Tibial nerve (tissue), 4 donors: Measurements from ENCODE around the gene FAM234A. TPM values are rescaled to one million over a fixed set of nuclear protein-coding genes. Genes with fewer than 3 reads are reported as not detected.

Source experiments
- DNase-seq, 2 donors: peaks; one replicate each; pipeline ENCODE4 v3.0.0-alpha.2; 2019; ENCODE audit warnings: low spot score in 2 of 2
- H3K27ac ChIP-seq, 4 donors: fragments of 200-600 bp; sonication (generic) in 3 of 4; one replicate each; pipeline ENCODE4 v1.5.1; 2017 to 2019; ENCODE audit warnings: mild to moderate bottlenecking in 1 of 4
- H3K27me3 ChIP-seq, 2 donors: fragments of 200-600 bp; sonication (generic) in 1 of 2; one replicate each; pipeline versions ENCODE4 v1.5.1 to v1.6.0; 2017 to 2019
- H3K36me3 ChIP-seq, 3 donors: fragments of 200-600 bp; sonication (generic); one replicate each; pipeline ENCODE4 v1.5.1; 2018 to 2019
- H3K4me1 ChIP-seq, 4 donors: fragments of 200-600 bp; sonication (generic) in 3 of 4; one replicate each; pipeline ENCODE4 v1.5.1; 2017 to 2019
- H3K4me3 ChIP-seq, 4 donors: fragments of 200-600 bp; sonication (generic) in 3 of 4; one replicate each; pipeline ENCODE4 v1.5.1; 2017 to 2019; ENCODE audit warnings: mild to moderate bottlenecking in 1 of 4, moderate library complexity in 1 of 4
- H3K9me3 ChIP-seq, 4 donors: fragments of 200-600 bp; sonication (generic) in 3 of 4; one replicate each; pipeline ENCODE4 v1.5.1; 2017 to 2019
- EP300 ChIP-seq, 2 donors: sonication (generic); formaldehyde crosslinking; IDR thresholded peaks; one replicate each; pipeline ENCODE4 v1.6.1; 2017; ENCODE audit warnings: antibody characterized with exemption in 2 of 2, mild to moderate bottlenecking in 1 of 2
- POLR2A ChIP-seq, 2 donors: fragments of 450-650 bp; IDR thresholded peaks; one replicate each; pipeline ENCODE4 v1.6.1; 2017; ENCODE audit warnings: antibody characterized with exemption in 2 of 2, mild to moderate bottlenecking in 2 of 2, moderate library complexity in 2 of 2
- WGBS, 2 donors: methylation state at CpG; one replicate each; pipeline ENCODE4 v1.1.5; 2018; 5-methylcytosine and 5-hydroxymethylcytosine counted together
- total RNA-seq, 4 donors: library from RNA; depleted of rRNA; stranded (reverse); fragments of >200 nt; gene quantifications; one replicate each; pipeline ENCODE4 v1.1.0, GENCODE V29; 2016
- TF ChIP-seq, protein P1 (sequence below), 5 experiments: fragments of 200-600 bp in 3 of 5; fragments of 450-650 bp in 2 of 5; sonication (generic) in 3 of 5; IDR thresholded peaks; one replicate each; pipeline ENCODE4 v1.5.1; 2016 to 2019; ENCODE audit warnings: antibody characterized with exemption in 5 of 5, mild to moderate bottlenecking in 3 of 5, moderate library complexity in 2 of 5

FAM234A gene
- total RNA-seq, 4 donors from 2014 or later: 73.5 to 192 (median 99.0) TPM

DNA sequence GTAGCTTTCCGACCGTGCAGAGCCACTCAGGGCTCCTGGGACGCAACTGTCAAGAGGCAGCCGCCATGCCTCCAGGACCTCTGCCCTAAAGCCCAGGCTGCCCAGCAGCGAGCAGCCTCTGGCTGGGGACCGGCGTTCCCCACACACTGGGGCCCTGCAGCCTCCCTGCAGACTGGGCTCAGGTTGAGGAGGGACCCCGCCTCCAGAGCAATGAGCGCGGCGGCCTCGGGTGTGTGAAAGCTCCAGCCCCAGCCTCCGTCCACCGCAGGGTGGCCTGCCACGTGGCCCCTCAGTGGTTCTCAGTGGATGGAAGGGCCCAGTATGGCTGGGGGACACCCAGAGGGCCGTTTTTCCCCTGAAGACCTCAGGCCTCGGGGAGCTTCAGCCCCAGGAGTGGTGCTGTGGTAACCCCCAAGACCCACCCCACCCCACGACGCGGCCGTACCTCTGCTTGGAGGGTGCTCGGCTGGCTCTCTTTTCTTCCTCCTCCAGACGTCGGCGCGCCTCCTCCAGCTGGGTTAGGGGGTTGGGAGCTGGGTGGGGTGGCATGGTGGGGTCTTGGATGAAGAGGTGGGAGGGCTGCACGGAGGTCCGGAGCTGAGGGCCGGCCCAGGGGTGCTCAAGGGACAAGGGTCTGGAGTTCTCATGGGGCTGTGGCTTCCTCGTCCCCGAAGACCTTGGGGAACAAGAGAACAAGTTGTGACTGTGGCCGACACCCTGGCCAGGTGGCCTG is 58.6 kb downstream of the FAM234A start:
- Histone ChIP-seq H3K27ac (no peak overlapping the region), H3K4me1 (no peaks in the 10 kb centered on the region), H3K4me3 (no peak overlapping the region), H3K9me3 (no peaks in the 10 kb centered on the region), H3K36me3 (peaks cover 2 to 92% (median 25%) of the 10 kb centered on the region in 3 donors), H3K27me3 (no peaks in the 10 kb centered on the region)
- no peak for TF ChIP-seq EP300 (IDR thresholded peaks at IDR 0.05)
- no peak for TF ChIP-seq POLR2A (IDR thresholded peaks at IDR 0.05)
- TF ChIP-seq, protein P1, sequence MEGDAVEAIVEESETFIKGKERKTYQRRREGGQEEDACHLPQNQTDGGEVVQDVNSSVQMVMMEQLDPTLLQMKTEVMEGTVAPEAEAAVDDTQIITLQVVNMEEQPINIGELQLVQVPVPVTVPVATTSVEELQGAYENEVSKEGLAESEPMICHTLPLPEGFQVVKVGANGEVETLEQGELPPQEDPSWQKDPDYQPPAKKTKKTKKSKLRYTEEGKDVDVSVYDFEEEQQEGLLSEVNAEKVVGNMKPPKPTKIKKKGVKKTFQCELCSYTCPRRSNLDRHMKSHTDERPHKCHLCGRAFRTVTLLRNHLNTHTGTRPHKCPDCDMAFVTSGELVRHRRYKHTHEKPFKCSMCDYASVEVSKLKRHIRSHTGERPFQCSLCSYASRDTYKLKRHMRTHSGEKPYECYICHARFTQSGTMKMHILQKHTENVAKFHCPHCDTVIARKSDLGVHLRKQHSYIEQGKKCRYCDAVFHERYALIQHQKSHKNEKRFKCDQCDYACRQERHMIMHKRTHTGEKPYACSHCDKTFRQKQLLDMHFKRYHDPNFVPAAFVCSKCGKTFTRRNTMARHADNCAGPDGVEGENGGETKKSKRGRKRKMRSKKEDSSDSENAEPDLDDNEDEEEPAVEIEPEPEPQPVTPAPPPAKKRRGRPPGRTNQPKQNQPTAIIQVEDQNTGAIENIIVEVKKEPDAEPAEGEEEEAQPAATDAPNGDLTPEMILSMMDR (IDR thresholded peaks at IDR 0.05): no peak
- DNase-seq: no peak
- WGBS, 2 donors: 89 to 92% methylated on average over 28 to 29 of the region's 32 CpGs

DNA sequence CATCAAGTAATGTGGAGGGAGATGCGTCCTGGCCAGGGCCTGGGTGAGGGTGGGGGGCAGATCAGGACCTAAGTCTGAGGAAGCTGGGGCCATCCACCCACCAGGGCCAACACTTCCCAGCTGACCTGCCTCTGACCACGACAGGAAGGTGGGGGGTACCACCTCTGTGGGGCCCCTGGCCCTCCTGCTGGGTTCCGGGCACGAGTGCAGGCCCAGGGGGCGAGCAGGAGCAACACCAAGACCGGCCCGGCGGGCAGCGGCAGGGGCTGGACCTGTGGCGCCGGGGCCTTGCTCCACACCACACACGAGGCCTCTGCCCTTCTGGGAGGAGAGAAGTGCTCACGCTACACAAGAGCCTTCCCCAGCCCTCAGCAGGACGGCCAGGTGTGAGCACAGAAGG is 61.7 kb downstream of the FAM234A start:
- no peaks in the 10 kb centered on the region for H3K27me3 ChIP-seq
- no peak for TF ChIP-seq POLR2A (IDR thresholded peaks at IDR 0.05)
- TF ChIP-seq, protein P1 (IDR thresholded peaks at IDR 0.05): no peak
- TF ChIP-seq EP300 (IDR thresholded peaks at IDR 0.05): no peak
- H3K36me3 ChIP-seq: peaks cover 2 to 78% (median 9%) of the 10 kb centered on the region in 3 donors

DNA sequence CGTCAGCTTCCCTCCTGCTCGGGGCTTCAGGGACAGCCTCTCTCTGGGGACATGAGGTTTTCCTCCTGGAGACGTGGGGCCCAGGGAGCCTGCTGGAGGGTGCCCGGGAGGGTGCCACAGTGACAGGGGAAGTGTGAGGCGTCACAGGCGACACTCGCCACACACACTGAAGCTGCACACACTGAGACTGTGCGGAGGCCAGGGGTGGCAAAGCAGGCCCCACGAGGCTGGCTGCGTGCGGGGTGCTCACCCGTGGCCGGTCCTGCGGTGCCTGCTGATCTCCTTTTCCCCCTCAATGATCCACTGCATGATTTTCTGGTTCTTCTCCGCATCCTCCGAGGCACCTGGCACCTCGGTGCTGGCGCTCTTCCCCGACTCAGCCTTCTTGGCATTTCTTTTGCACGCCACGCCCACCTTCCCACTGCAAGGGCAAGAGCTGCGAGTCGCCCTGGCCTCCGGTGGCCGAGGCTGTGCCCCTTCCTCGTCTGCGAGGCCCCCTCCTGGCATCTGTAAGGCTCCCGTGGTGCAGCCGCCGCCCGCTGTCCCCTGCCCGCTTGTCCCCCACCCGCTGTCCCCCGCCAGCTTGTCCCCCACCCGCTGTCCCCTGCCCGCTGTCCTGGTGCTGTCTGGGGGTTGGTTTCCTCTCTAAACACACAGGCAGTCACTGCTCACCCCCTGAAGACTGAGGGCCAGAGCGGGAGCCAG is 62.3 kb downstream of the FAM234A start:
- Histone ChIP-seq H3K9me3 (no peaks in the 10 kb centered on the region), H3K27ac (no peak overlapping the region), H3K4me1 (no peaks in the 10 kb centered on the region), H3K4me3 (no peak overlapping the region), H3K27me3 (no peaks in the 10 kb centered on the region), H3K36me3 (peaks cover 0 to 76% (median 12%) of the 10 kb centered on the region in 3 donors)
- WGBS, 2 donors: 89 to 90% methylated on average over 33 to 36 of the region's 37 CpGs
- TF ChIP-seq EP300 (IDR thresholded peaks at IDR 0.05) (no peak), POLR2A (IDR thresholded peaks at IDR 0.05) (no peak)
- TF ChIP-seq, protein P1 (IDR thresholded peaks at IDR 0.05): no peak
- no peak for DNase-seq

More for the DNA sequence above, 61.7 kb downstream of the FAM234A start:
- Histone ChIP-seq H3K9me3 (no peaks in the 10 kb centered on the region), H3K27ac (no peak overlapping the region), H3K4me1 (no peaks in the 10 kb centered on the region), H3K4me3 (no peak overlapping the region)
- 90 to 91% methylated on average over 8 to 13 of the region's 14 CpGs for WGBS, 2 donors
- DNase-seq: no peak

DNA sequence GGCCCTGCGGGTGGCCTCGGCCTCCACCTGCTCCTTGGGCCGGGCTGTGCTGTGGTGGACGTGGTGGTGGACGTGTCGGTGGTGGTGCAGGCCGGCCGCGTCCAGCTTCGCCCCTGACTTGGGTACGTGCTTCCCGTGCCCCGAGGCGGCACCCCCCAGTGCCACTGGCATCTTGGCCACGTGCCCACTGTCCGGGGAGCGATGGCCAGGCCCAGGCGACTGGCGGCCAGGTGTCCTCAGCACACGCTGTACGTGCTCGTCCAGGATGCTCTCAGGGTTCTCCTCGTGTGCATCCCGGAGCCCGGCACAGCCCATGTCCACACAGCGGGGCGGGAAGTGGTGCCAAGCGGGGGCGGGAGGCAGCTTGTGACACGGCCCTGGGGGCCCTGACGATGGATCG is 63.2 kb downstream of the FAM234A start:
- no peak overlapping the region for H3K4me3 ChIP-seq
- H3K4me1 ChIP-seq: no peaks in the 10 kb centered on the region
- H3K27ac ChIP-seq: no peak overlapping the region
- H3K27me3 ChIP-seq: no peaks in the 10 kb centered on the region
- TF ChIP-seq, protein P1 (IDR thresholded peaks at IDR 0.05): no peak
- TF ChIP-seq EP300 (IDR thresholded peaks at IDR 0.05) (no peak), POLR2A (IDR thresholded peaks at IDR 0.05) (no peak)
- no peak for DNase-seq
- no peaks in the 10 kb centered on the region for H3K9me3 ChIP-seq
- 91 to 94% methylated on average over 16 to 20 of the region's 32 CpGs for WGBS, 2 donors
- H3K36me3 ChIP-seq: peaks cover 0 to 76% (median 18%) of the 10 kb centered on the region in 3 donors

DNA sequence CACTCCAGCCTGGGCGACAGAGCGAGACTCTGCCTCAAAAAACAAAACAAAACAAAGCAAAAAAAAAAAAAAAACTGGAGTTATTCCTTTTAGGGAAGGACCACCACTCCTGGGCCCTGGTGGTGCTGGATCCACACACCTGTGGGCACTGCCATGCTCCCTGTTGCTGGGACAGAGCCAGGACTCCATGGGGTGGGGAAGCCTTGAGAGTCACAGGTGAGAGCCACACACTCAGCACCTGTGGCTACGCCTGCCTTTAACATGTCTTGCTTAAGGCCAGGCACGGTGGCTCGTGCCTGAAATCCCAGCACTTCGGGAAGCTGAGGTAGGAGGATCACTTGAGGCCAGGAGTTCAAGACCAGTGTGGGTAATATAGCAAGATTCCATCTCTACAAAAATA is 66.6 kb downstream of the FAM234A start:
- Histone ChIP-seq H3K27me3 (no peaks in the 10 kb centered on the region), H3K27ac (no peak overlapping the region), H3K36me3 (peaks cover 0 to 82% (median 21%) of the 10 kb centered on the region in 3 donors), H3K4me3 (no peak overlapping the region), H3K4me1 (no peaks in the 10 kb centered on the region), H3K9me3 (no peaks in the 10 kb centered on the region)
- no peak for DNase-seq
- WGBS, 2 donors: 91 to 92% methylated on average over 6 of the region's 6 CpGs
- no peak for TF ChIP-seq EP300 (IDR thresholded peaks at IDR 0.05)
- TF ChIP-seq, protein P1 (IDR thresholded peaks at IDR 0.05): no peak
- TF ChIP-seq POLR2A (IDR thresholded peaks at IDR 0.05): no peak
